GM19463 (cell line): ENCODE measurements around the gene DNAH2.

ENCODE experiments used
- ATAC-seq: cut with Tn5 transposase; IDR thresholded peaks from one replicate; pipeline ENCODE4 v1.9.1; 2021; ENCODE audit warnings: mild to moderate bottlenecking, moderate library complexity; ENCODE audit not compliant: unreplicated experiment

The DNAH2 gene

DNA sequence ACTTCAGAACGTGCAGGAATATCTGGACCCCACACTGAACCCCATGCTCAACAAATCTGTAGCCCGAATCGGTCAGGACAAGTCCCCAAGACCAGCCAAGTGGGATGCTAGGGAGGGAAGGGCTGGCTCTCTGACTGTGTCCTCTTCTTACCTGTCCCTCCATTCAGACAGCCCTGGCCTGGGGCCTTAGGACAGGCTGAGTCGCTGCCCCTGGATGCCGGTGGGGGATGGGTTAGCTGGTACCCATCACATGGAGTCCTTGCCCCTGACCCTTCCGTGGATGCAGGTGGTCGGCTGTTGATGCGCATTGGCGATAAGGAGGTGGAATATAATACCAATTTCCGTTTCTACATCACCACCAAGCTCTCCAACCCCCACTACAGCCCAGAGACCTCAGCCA lies 100.5 kb downstream of the DNAH2 start:
- ATAC-seq: no peak

DNA sequence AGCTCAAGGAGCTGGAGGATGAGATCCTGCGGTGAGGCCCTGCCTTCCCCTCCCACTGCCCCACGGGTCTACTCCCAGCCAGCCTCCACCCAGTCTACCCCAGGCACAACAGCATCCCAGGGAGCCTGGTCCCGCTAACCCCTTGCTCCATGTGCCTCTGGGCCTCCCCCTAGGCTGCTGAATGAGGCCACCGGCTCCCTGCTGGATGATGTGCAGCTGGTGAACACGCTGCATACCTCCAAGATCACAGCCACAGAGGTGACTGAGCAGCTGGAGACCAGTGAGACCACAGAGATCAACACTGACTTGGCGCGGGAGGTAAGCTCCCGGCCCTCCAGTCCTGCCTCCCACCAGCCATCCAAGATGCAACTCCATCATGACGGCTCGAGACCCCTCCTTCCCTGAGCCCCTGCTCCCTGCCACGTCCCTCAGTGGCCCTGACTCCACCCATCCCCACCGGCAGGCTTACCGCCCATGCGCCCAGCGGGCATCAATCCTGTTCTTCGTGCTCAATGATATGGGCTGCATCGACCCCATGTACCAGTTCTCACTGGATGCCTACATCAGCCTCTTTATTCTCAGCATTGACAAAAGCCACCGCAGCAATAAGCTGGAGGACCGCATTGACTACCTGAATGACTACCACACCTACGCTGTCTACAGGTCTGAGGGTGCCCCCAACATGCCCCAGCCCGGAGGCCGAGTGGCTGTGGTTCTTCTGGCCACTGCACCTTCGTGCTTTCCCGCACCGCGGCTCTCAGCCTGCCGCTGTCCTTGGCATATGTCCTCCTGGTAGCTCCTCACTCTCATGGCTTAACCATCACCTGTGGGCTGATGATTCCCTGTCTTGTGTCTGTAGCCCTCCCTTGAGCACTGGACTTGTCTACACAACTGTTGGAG lies 101.5 kb downstream of the DNAH2 start:
- no peak for ATAC-seq

- ATAC-seq: no peak
Measured at GRCh38 chr17:7820231-7820630, 102.7 kb downstream of the DNAH2 start.

DNA sequence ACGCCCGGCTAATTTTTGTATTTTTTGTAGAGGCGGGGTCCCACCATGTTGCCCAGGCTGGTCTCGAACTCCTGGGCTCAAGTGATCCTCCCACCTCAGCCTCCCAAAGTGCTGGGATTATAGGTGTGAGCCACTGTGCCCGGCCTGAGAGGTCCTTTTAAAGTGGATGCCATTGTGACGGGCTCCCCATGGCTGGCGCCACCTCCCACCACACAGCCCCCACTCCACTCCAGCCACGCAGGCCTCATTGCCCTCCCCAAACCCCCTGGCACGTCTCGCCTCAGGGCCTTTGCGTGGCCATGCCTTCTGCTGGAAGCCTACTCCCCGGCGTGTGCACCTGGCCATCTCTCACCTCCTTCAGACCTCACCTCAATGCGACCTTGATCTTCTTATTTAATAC lies 104.6 kb downstream of the DNAH2 start:
- ATAC-seq: no peak

GRCh38 chr17:7823581-7824001 lies 106.0 kb downstream of the DNAH2 start:
- no peak for ATAC-seq

DNA sequence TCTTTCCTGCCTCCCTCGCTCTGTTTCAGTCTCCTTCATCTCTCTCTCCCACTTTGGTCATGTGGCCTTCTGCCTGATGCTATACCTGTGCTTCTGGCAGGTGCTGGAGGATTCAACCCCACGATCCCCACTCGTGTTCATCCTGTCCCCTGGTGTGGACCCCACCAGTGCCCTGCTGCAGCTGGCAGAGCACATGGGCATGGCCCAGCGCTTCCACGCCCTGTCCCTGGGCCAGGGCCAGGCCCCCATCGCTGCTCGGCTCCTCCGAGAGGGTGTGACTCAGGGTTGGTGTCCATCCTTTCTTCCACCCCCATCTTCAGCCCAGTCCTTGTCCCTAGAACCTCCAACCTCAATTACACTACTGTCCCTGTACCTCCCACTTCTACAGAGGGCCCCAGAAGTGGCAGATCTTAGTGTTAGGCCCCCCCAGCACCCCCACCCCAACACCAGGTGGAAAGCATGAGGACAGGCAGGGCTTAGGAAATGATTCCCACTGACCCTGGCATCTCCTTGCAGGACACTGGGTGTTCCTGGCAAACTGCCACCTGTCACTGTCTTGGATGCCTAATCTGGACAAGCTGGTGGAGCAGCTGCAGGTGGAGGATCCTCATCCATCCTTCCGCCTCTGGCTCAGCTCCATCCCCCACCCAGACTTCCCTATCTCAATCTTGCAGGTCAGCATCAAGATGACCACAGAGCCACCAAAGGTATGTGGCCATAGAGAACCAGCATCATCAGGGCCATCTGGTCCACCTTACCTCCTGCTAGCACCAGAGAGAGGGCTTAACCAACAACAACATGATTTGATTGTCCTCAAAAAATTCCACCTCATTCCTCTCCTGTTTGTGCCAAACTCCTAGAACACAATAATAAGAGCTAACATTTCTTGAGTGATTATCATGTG lies 106.7 kb downstream of the DNAH2 start:
- ATAC-seq: no peak

DNA sequence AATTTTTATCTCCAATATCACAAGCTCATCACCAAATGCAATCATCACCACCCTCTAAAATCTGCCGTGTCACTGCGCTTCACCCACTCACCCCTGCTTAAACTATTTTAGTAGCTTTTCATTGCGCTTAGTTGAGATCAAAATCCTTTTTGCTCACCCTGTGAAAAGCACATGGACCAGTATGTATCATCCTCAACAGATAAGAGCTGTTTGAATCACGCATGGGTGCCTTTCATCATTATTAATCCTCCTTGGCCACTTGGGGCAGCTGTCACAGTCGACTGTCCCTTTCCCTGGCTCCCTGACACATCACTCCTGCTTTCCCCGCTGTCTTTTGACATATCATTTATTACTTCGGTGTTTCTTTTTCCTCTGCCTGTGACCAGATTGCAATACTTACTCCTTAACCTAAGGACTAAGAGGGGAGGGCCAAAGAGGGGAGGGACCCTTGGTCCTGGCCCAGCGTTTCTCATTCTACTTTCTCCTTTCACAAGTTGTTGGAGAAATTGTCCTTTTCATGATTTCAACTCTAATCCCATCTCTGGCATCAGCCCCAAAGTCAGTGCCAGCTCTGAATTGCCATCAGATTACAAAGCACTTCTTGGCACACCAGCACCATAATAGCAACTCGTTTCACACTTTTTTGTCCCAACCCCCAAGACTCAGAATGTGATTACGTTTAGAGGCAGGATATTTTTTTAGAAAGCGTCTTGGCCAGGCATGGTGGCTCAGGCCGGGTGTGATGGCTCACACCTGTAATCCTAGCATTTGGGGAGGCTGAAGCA lies 107.9 kb downstream of the DNAH2 start:
- ATAC-seq: no peak

DNA sequence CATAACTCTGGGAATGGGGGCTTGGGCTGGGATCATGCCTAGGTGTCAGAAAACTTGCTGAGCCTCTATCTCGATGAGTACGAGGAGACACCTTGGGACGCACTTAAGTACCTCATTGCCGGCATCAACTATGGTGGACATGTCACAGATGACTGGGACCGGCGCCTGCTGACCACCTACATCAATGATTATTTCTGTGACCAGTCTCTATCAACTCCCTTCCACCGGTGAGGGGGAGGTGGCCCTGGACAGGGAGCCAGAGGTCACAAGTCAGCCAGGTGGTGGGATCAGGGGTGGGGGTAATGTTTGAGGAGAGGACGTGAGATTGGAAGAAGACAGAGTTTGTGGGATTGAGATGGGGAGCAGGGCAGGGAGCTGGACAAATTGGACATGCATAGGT lies 113.1 kb downstream of the DNAH2 start:
- no peak for ATAC-seq

- no peak for ATAC-seq
Measured at GRCh38 chr17:7831233-7831632, 113.7 kb downstream of the DNAH2 start.

DNA sequence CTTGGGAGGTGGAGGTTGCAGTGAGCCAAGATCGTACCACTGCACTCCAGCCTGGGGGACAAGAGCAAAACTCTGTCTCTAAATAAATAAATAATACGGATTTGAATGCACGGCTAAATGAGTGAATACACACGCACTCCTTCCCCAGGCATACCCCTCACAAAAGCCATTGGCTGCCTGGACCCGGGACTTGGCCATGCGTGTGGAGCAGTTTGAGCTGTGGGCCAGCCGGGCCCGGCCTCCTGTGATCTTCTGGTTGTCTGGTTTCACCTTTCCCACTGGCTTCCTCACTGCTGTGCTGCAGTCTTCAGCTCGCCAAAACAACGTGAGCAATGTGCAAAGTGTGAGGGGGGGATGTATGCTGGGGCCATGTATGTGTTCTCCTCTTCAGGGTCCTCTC lies 114.9 kb downstream of the DNAH2 start:
- no peak for ATAC-seq

GRCh38 chr17:7833011-7833794 lies 115.7 kb downstream of the DNAH2 start:
- ATAC-seq: no peak

- peak; percentile 48 for ATAC-seq
Measured at GRCh38 chr17:7833795-7834541, 116.4 kb downstream of the DNAH2 start, which contains the start of gene KDM6B. Gene KDM6B, plus strand, starts transcription at chr17:7834217. Its CDS starts 11,338 bp downstream, at chr17:7845555.

GRCh38 chr17:7834542-7834956 lies 117.0 kb downstream of the DNAH2 start:
- no peak for ATAC-seq

GRCh38 chr17:7834957-7835813 lies 117.6 kb downstream of the DNAH2 start:
- peak; percentile 50 for ATAC-seq

GRCh38 chr17:7835814-7836595 lies 118.5 kb downstream of the DNAH2 start:
- ATAC-seq: peak; percentile 30

GRCh38 chr17:7836596-7837407 lies 119.3 kb downstream of the DNAH2 start:
- ATAC-seq: no peak
